HFFc6 (cell line): Measurements from ENCODE around the gene EPHB3. TPM values are rescaled to one million over a fixed set of nuclear protein-coding genes. Genes with fewer than 3 reads are reported as not detected.

ENCODE experiments used
- DNase-seq: peaks from one replicate; pipeline ENCODE4 v3.0.0-alpha.2; 2018
- H3K27ac Mint-ChIP-seq: 2 replicates; pipeline ENCODE4 v1.8.0; 2020; ENCODE audit warnings: mild to moderate bottlenecking, mixed read lengths
- H3K27me3 Mint-ChIP-seq: 2 replicates; pipeline ENCODE4 v1.8.0; 2021; ENCODE audit warnings: mild to moderate bottlenecking, moderate library complexity, mixed read lengths; ENCODE audit not compliant: insufficient read depth
- H3K36me3 Mint-ChIP-seq: 2 replicates; pipeline ENCODE4 v1.8.0; 2021; ENCODE audit warnings: low read depth, mixed read lengths
- H3K4me1 Mint-ChIP-seq: 2 replicates; pipeline ENCODE4 v1.8.0; 2020; ENCODE audit warnings: low read depth, mixed read lengths
- H3K4me3 Mint-ChIP-seq: 2 replicates; pipeline ENCODE4 v1.8.0; 2020; ENCODE audit warnings: mild to moderate bottlenecking, moderate library complexity, mixed read lengths
- H3K9me3 Mint-ChIP-seq: 2 replicates; pipeline ENCODE4 v1.8.0; 2020; ENCODE audit warnings: mild to moderate bottlenecking, mixed read lengths
- total RNA-seq, 6 experiments: library from RNA; stranded (reverse); fragmentation: NEBNext Ultra II Directional; extraction: Animal tissue kit (Norgen Biotek cat#: 25700); gene quantifications; 2 replicates in 1 of 6; 3 replicates in 5 of 6; pipeline ENCODE4 v1.2.3, GENCODE V29; 2021
- TF ChIP-seq, protein P1 (sequence below): fragments of 200-600 bp; sonication (generic); IDR thresholded peaks from 2 replicates; pipeline ENCODE4 v1.5.0; 2021; ENCODE audit warnings: antibody characterized with exemption, mild to moderate bottlenecking

EPHB3 gene
- total RNA-seq, 6 experiments from 2014 or later: 3.0 to 6.6 (median 3.6) TPM

DNA sequence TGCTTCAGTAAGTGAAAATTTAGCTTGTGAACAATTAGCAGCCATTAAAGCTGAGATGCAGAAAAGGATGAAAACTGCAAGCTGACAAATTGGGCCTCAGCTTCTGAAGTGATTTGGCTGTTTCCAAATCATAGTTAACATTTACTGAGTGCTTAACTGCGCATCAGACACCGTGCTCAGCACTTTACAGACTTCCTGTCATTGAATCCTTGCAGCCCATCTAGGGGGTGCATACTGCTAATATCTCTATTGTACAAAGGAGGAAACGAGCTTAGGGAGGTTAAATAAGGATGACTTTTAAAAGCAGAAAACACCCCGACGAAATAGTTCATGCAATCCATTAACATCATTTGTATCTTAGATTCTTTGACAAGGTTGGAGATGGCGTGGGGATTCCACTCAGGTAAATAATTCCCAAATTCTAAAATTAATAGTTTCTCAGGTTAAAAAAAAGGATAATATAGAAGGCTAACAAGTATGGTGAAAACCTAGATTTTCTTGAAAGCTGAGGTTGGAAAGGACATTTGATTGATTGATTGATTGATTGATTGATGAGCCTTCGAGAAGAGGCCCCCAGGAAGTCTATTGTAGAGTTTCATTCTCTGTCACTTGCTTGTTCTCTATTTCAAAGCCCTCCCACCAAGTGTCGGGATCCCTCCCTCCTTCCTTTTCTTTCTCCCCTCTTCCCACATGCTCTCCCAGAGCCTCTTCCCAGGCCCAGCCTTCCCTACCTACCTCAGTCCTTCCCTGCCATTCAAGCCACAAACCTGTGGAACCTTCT is 23.5 kb upstream of the EPHB3 start:
- Mint-ChIP-seq H3K9me3 (no peaks in the 10 kb centered on the region), H3K4me3 (no peak overlapping the region), H3K27me3 (peaks cover 66% of the 10 kb centered on the region), H3K4me1 (no peaks in the 10 kb centered on the region), H3K36me3 (no peaks in the 10 kb centered on the region), H3K27ac (no peak overlapping the region)
- TF ChIP-seq, protein P1, sequence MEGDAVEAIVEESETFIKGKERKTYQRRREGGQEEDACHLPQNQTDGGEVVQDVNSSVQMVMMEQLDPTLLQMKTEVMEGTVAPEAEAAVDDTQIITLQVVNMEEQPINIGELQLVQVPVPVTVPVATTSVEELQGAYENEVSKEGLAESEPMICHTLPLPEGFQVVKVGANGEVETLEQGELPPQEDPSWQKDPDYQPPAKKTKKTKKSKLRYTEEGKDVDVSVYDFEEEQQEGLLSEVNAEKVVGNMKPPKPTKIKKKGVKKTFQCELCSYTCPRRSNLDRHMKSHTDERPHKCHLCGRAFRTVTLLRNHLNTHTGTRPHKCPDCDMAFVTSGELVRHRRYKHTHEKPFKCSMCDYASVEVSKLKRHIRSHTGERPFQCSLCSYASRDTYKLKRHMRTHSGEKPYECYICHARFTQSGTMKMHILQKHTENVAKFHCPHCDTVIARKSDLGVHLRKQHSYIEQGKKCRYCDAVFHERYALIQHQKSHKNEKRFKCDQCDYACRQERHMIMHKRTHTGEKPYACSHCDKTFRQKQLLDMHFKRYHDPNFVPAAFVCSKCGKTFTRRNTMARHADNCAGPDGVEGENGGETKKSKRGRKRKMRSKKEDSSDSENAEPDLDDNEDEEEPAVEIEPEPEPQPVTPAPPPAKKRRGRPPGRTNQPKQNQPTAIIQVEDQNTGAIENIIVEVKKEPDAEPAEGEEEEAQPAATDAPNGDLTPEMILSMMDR: no peak
- no peak for DNase-seq

DNA sequence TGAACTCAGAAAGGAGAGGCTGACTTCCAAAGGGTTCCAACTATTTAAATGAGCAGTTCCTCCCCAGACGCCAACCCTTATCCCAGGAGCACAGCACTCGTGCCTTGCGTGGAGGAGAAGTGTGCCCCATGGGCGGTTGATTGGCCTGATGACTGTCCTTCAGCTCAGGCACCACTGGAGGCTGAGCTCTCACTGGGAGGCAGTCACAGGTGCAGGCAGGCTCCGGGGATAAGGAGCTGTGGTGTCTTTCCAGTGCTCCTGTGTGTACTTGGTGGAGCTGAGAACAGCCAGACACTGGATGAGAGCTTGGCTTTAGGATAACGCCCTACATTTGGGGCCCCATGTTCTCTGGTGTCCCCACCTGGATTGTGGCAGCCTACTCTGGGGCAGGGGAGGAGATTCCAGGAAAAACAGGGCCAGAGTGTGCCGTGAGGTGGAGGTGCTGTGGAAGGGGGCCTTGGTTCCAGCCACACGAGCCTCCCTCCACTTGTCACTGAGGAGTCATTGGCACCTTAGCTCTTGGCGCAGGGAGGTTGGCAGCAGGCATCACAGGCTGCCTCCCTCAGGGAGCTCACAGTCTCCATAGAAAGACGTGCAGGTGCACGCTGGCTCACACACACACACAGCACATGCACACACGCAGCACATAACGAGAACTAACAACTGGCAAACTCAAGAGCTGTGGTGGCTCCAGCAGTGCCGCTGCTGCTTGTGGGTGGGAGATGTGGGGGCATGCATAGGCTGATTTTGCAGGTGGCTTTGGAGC is 22.7 kb upstream of the EPHB3 start:
- Mint-ChIP-seq H3K4me1 (0 out of 2 replicates have a peak, but pooled peaks cover 3% of the 10 kb centered on the region), H3K4me3 (no peak overlapping the region), H3K27me3 (peaks cover 67% of the 10 kb centered on the region), H3K9me3 (no peaks in the 10 kb centered on the region), H3K27ac (no peak overlapping the region), H3K36me3 (no peaks in the 10 kb centered on the region)
- DNase-seq: no peak
- TF ChIP-seq, protein P1: no peak

DNA sequence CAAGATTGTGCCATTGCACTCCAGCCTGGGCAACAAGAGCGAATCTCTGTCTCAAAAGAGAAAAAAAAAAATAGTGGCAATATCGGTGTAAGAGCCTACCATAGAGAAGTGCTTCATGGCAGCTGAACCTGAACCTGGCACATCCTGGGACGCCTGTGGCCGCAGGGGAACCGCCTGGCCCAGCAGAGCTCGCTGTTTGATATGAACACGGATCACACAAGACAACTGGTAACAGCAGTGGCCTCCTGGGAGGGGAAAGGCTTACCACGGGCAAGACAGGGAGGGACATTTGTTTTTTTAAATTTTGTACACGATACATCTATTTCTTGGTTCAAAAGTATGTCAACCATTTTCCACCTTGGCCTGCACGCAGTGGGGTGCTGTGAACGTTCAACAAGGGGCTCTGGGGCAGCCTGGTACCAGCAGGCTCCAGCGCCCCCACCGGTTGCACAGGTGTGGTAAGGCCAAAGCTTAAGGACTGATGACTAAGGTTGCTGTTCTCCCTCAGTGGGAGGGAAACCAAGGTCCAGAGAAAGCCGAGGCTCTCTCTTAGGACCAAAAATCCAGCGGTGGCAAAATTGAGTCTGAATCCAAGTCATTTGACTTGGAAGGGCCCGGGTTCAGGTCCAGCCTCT is 21.7 kb upstream of the EPHB3 start:
- H3K27ac Mint-ChIP-seq: no peak overlapping the region
- H3K4me1 Mint-ChIP-seq: 0 out of 2 replicates have a peak, but pooled peaks cover 6% of the 10 kb centered on the region
- TF ChIP-seq, protein P1: no peak
- H3K36me3 Mint-ChIP-seq: no peaks in the 10 kb centered on the region
- H3K4me3 Mint-ChIP-seq: no peak overlapping the region
- no peaks in the 10 kb centered on the region for H3K9me3 Mint-ChIP-seq
- DNase-seq: no peak
- H3K27me3 Mint-ChIP-seq: peaks cover 67% of the 10 kb centered on the region

DNA sequence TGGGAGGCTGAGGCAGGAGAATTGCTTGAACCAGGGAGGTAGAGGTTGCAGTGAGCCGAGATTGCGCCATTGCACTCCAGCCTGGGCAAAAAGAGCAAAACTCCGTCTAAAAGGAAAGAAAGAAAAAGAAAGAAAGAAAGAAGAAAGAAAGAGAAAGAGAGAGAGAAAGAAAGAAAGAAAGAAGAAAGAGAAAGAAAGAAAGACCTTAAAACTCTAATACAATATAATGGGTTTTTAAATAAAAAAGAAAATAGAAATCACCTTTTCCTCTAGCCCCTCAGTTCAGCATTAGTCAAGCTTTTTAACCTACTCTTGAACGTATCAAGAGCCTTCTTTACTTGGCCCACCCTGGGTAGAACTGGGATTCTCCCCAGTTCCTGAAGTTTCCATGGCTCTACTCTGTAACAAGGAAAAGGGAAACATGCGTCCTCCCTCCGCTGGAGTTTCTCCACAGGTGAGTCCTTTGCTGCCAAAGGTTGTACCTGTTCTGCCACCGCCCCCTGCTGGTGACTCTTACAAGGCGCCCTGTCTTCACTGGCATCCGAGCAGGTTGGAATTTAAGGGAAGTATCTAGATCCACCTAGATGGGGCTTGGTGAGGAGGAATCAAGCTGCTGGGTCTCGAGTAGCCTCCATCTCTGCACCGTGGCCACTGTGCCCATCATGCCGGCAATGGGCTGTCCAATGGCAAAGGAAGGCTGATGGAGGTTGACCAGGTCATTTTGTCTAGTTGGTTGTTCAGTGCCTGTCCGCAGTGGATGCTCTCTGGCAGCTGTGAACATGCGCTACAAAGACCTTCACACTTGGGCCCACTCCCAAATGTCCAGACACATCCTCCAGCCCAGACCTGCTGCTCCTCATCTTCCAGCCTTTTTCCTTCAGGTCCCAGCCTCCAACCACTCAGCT is 20.6 kb upstream of the EPHB3 start:
- H3K27ac Mint-ChIP-seq: no peak overlapping the region
- H3K27me3 Mint-ChIP-seq: peaks cover 77% of the 10 kb centered on the region
- TF ChIP-seq, protein P1: peak; percentile 88
- no peaks in the 10 kb centered on the region for H3K36me3 Mint-ChIP-seq
- 0 out of 2 replicates have a peak, but pooled peaks cover 6% of the 10 kb centered on the region for H3K4me1 Mint-ChIP-seq
- DNase-seq: no peak
- no peak overlapping the region for H3K4me3 Mint-ChIP-seq
- no peaks in the 10 kb centered on the region for H3K9me3 Mint-ChIP-seq
